NCI-H2196 treated with DMSO at 0.1 percent for 48 hours (cell line): ENCODE measurements around the gene FNDC7.
"Not testable (repeated sequence)": the region's sequence is repeated elsewhere in the genome, so short reads cannot be mapped to it uniquely, and the experiment has no call there.

Experiments
- DNase-seq: peaks from one replicate; lab custom pipeline; 2025; ENCODE audit not compliant: unreplicated experiment; lab: John Stamatoyannopoulos, UW

FNDC7 gene

DNA sequence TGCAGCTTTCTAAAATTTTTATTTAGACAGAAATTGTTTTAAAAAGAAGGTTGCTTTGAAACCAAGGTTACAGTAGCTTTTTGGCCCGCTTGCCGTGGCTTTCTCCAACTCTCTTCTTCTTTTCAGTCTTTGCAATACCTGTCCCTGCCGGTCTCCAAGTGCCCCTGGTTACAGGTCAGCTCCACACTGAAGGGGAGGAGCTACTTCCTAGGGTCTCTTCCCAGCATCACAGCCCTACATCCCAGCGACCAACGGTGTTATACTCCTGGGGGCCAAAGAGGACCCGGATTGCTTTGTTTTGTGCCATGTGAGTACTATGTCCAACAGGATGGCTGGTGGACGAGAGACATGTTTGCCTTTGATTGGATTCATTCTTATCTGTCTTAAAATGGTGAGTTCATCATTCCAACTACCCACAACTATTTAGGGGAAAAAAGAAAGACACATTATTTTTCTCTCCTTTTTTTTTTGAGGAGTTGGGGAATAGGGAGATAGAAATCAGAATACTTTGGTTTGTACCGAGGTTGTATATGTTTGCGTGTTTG, at the start of gene FNDC7:
Gene FNDC7, plus strand, starts transcription at position 303 of the 545 bp plus-strand sequence. Its CDS starts 26 bp downstream, at position 329.
- no peak for DNase-seq

DNA sequence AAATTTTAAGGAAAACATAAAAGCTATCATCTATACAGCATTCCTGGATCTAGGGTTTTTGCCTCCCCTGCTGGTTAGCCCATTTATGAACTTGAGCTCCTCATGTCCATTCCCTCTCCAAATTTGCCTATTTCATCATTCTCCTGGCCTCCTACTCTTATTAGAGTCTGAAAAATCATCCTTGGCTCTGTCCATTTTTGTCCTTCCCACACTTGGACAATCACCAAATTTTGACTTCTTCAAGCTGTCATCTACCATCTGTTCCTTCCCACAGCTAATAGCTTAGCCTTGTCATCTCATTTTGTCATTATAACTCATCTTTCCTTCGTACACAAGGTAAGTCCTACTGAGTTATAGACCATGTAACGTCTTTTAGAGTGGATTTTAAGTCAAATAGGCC, 49.6 kb upstream of the FNDC7 start:
- DNase-seq: no peak

DNA sequence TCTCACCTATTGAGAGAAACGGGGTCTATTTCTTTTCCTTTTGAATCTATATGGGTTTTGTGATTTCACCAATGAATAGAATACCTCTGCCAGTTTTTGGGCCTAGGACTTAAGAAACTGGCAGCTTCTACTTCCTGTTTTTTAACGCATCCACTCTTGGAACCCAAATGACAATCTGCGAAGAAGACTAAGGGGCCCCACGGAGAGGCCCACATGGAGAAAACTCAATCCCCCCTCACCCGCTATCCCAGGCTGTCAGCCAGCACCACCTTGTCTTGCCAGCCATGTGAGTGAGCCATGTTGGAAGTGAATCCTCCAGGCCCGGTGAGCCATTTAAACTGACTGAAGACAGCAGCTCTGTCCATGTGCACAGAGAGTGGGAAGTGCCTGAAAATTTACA, 48.2 kb upstream of the FNDC7 start:
- DNase-seq: no peak

- no peak for DNase-seq
These were observed 47.6 kb upstream of the FNDC7 start for GRCh38 chr1:108665067-108665466.

- DNase-seq: no peak
These were observed 46.9 kb upstream of the FNDC7 start for GRCh38 chr1:108665771-108666170.

GRCh38 chr1:108667422-108667821, 45.3 kb upstream of the FNDC7 start:
- DNase-seq: not testable (repeated sequence)

GRCh38 chr1:108668777-108669176, 43.9 kb upstream of the FNDC7 start:
- no peak for DNase-seq

- DNase-seq: no peak
These were observed 43.0 kb upstream of the FNDC7 start for GRCh38 chr1:108669679-108670078.

DNA sequence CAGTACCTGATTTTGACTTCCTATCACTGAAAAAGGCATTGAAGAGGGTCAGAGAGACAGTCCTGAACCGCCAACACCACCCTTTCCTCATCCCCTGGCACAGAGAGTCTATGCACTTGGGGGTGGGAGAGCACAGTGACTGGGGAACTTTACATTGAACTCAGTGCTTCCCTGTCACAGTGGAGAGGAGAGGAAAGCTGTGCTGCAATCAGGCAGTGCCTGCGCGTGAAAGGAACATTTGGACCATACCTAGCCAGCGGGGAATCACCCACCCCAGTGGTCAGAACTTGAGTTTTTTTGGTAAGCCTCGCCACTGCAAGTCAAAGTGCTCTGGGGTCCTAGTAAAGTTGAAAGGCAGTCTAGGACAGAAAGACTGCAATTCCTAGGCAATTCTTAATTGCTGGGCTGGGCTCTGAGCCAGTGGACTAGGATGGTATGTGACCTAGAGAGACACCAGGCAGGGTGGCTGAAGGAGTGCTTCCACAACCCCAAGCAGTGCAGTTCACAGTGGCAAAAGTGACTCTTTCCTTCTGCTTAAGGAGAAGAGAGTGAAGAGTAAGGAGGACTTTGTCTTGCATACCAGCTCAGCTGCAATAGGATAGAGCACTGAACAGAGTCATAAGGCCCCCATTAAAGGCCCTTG, 42.5 kb upstream of the FNDC7 start:
- no peak for DNase-seq

- no peak for DNase-seq
These were observed 41.6 kb upstream of the FNDC7 start for GRCh38 chr1:108671143-108671542.

- DNase-seq: no peak
These were observed 34.0 kb upstream of the FNDC7 start for GRCh38 chr1:108678706-108679105.

DNA sequence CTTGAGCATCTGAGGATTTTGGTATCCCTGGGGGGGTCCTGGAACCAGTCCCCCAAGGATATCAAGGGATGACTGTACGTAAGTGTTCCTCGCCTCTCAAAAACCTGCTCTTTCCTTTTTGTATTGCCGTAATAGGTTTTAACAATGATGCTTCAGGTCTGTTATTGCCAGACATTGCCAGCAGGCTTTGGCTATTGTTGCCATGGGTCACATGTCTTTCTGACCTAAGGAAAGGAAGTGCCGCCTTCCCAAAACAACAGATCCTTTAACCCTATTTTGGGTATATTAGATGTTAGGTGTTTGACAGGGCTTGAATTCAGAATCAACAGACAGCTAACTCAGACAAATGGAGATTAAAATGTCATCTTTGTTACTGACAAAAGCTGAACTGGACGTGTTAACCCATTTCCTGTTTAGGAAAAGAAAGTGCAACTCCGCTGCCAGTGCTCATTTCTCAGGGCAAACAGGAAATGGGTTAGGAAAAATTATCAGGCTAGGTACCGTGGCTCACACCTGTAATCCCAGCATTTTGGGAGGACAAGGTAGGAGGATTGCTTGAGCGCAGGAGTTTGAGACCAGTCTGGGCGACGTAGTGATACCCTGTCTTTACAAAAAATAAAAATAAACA, 33.0 kb upstream of the FNDC7 start:
- DNase-seq: no peak

GRCh38 chr1:108681701-108682100, 31.0 kb upstream of the FNDC7 start:
- DNase-seq: not testable (repeated sequence)

DNA sequence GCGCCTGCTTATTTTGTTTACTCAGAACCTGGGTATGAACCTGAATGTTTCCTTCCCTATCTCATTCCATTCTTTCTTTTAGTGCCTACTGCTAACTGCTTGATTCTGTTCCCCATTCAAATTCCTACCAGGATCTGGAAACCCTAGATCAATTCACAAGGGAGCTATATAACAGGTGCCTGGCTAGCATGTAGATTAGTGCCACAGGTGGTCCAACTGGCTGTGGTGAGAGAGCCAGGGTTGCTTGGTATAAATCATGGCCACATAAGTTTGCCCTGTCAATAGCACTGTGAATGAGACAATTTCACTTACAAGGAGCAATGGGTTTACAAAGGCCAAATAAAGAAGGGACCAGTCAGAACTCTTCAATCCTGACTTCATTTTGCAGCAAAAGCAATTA, 27.2 kb upstream of the FNDC7 start:
- DNase-seq: no peak

DNA sequence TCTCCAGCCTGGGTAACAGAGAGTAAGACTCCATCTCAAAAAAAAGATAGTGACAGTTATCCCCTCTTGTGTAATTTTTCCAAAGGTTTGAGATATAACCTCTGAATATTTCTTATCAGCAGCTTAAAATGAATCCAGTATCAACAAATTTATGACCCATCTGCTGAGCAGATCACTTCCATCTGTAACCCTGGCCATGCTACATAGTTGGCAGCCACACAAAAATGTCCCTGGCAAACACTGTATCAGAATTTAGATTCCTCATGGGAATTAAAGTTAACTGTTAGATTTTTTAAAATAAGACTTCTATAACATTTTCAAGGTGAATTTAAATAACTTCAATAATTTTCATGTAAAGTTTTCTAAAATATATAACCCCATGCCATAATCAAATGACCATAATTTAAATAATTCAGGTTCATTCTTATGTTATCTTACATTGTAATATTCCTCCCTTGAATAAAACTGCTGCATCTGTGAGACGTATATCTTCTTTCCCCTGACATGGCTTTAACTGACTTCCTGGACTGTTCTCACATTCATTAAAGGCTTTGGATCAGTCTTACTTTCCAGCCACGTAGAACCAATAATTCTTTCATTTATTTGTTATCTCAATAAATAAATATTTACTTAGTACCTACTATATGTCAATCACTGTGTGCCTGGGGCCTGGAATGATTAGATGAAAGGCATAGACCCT, 25.9 kb upstream of the FNDC7 start:
- no peak for DNase-seq

DNA sequence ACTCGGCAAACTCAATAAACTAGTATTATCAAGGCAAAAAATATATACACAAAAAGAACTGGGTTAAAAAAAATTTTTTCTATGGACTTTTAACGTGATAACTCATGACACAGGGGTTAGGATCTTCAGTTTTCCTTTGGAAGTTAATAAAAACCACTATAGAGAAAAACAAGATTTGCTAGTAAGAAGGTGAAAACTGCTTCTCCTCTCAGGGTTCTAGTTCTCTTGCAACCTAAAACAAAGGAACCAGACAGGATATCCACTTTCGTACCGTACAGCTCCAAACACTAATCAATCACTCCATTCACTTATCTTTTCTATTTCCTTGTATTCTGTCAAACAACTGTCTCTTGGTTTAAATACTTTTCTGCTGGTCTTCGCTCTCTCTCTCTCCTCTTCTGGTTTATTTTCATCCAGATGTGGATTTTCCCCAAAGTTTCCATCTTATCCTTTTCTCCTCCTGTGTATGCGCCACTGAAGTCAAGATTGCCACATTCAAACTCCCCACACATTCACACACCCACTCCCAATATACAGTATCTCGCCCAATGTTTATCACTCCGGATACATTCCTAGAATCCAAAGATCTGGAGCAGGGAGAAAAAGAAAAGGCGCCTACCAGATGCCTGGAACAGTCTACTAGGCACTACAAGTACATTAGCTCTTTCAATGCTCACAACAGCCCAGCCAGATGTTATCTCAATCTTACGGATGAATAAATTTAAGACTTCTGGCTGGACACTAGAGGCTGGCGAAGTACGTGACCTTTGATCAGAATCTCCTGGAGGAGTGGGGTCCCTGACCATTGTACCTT, 21.4 kb upstream of the FNDC7 start:
- no peak for DNase-seq

- peak; percentile 82 for DNase-seq
These were observed 20.6 kb upstream of the FNDC7 start, which contains the start of gene PRPF38B for GRCh38 chr1:108691942-108692723. Gene PRPF38B, plus strand, starts transcription at chr1:108692310. Its CDS starts 282 bp downstream, at chr1:108692592.

- DNase-seq: no peak
These were observed 19.7 kb upstream of the FNDC7 start for GRCh38 chr1:108692724-108693655.

DNA sequence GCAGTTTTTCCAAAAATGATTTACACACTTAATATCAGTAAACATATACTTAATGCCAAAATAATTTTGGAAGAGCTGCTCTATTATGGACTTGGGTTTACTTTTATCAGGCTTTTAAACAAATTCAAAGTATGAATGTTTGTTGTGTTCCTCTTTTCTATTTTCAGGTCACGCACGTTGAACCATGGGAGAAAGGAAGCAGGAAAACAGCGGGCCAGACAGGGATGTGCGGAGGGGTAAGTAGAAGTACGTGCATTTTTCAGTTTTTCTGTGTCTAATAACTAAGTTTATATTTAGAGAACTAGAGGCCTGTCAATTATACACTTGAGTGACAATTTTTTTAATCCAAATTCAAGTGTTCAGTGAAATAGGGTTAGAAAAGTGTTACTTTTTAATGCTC, 17.2 kb upstream of the FNDC7 start:
- no peak for DNase-seq
